ENCODE results near the gene VN1R5. TPM values are rescaled to one million over a fixed set of nuclear protein-coding genes. Genes with fewer than 3 reads are reported as not detected.

Gene VN1R5
- total and polyA plus RNA-seq, 2 donors (not counting 3 experiments of a cell fraction or from before 2014, with no cell fraction given): not detected

- BruUV-seq (replicated peaks): no TSS peak
- no peaks in the 10 kb centered on the region for H3K9me3 ChIP-seq (replicated peaks; ENCODE audit: control insufficient read depth, insufficient read depth, low read length)
- ChIA-PET CTCF (no interaction called here), POLR2A (no interaction called here)
- dilution Hi-C loops (cut with MboI; ENCODE audit: extremely low pct_ligation_motif_present, low sequenced_read_pairs) (no loop called here), intact Hi-C loops (cut with micrococcal nuclease) (no loop called here)
- no peaks in the 10 kb centered on the region for H3K79me2 ChIP-seq (ENCODE audit: control insufficient read depth, insufficient read depth, low read length)
- H3K27ac ChIP-seq (ENCODE audit: insufficient read depth, low read depth, low read length): no peak overlapping the region
- no peak for FAIRE-seq
- TF ChIP-seq FOS (IDR thresholded peaks at IDR 0.05; ENCODE audit: borderline replicate concordance, insufficient read depth, low read length): no peak
- TF ChIP-seq MAX (IDR thresholded peaks at IDR 0.05; ENCODE audit: insufficient read depth, insufficient read length): no peak
- TF ChIP-seq JUN (IDR thresholded peaks at IDR 0.05; ENCODE audit: borderline replicate concordance, insufficient read depth, insufficient read length, low read depth): no peak
- TF ChIP-seq GATA2 (IDR thresholded peaks at IDR 0.05; ENCODE audit: insufficient read depth, insufficient read length, low read depth, low read length): no peak
- TF ChIP-seq, protein P1, sequence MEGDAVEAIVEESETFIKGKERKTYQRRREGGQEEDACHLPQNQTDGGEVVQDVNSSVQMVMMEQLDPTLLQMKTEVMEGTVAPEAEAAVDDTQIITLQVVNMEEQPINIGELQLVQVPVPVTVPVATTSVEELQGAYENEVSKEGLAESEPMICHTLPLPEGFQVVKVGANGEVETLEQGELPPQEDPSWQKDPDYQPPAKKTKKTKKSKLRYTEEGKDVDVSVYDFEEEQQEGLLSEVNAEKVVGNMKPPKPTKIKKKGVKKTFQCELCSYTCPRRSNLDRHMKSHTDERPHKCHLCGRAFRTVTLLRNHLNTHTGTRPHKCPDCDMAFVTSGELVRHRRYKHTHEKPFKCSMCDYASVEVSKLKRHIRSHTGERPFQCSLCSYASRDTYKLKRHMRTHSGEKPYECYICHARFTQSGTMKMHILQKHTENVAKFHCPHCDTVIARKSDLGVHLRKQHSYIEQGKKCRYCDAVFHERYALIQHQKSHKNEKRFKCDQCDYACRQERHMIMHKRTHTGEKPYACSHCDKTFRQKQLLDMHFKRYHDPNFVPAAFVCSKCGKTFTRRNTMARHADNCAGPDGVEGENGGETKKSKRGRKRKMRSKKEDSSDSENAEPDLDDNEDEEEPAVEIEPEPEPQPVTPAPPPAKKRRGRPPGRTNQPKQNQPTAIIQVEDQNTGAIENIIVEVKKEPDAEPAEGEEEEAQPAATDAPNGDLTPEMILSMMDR (IDR thresholded peaks at IDR 0.05; ENCODE audit: extremely low read depth in 1 of 2, insufficient read depth in 1 of 2, low read depth in 1 of 2, low read length in 2 of 2): no peak
- no peak for TF ChIP-seq EZH2 (IDR thresholded peaks at IDR 0.05; ENCODE audit: borderline replicate concordance, low read depth, low read length, severe bottlenecking)
- TF ChIP-seq MYC (IDR thresholded peaks at IDR 0.05; ENCODE audit: low read depth, low read length): no peak
- TF ChIP-seq POLR2AphosphoS5 (IDR thresholded peaks at IDR 0.05; ENCODE audit: insufficient read depth, low read depth, low read length): no peak
- no peak for TF ChIP-seq POLR2A (IDR thresholded peaks at IDR 0.05; ENCODE audit: low read depth, low read length)
- H3K9ac ChIP-seq (replicated peaks; ENCODE audit: extremely low read depth, insufficient read depth, low read length): no peak overlapping the region
- no peaks in the 10 kb centered on the region for H3K27me3 ChIP-seq (ENCODE audit: control insufficient read depth in 2 of 2, insufficient read depth in 2 of 2, low read length in 2 of 2)
- H3K36me3 ChIP-seq (ENCODE audit: control insufficient read depth in 2 of 2, extremely low read depth in 1 of 2, insufficient read depth in 2 of 2, low read length in 2 of 2): no peaks in the 10 kb centered on the region
- H2AFZ ChIP-seq (ENCODE audit: low read depth, low read length): no peak overlapping the region
- H4K20me1 ChIP-seq (replicated peaks; ENCODE audit: control insufficient read depth, extremely low read depth, insufficient read depth, low read length): no peaks in the 10 kb centered on the region
- no peaks in the 10 kb centered on the region for H3K4me1 ChIP-seq (ENCODE audit: control insufficient read depth, extremely low read depth, insufficient read depth, low read length)
- H3K9me1 ChIP-seq (replicated peaks; ENCODE audit: control insufficient read depth, extremely low read depth, insufficient read depth, low read length): no peaks in the 10 kb centered on the region
- DNase-seq (ENCODE audit: low read depth, low spot score): no peak
- no peak overlapping the region for H3K4me3 ChIP-seq (replicated peaks in 1 of 3; ENCODE audit: insufficient read depth in 1 of 3, low read depth in 1 of 3, low read length in 3 of 3)
- H3K4me2 ChIP-seq (ENCODE audit: insufficient read depth, low read length): no peak overlapping the region
Observed at GRCh38 chr1:247277191-247277590, 21.3 kb downstream of the VN1R5 start.

Measured in endothelial cell of umbilical vein (primary cell).